Muscle of back (tissue), 11 donors: ENCODE measurements around the gene FEM1B. TPM values are rescaled to one million over a fixed set of nuclear protein-coding genes. Genes with fewer than 3 reads are reported as not detected.

Source experiments
- DNase-seq, 3 donors: peaks; one replicate each; pipeline versions ENCODE4 v3.0.0 to v3.0.0-alpha.2; 2013
- polyA plus RNA-seq, 10 donors: library from polyadenylated mRNA; unstranded; fragments of 120-200 nt; gene quantifications; one replicate each; pipeline ENCODE4 v1.2.1, GENCODE V29; 2013; ENCODE audit not compliant: insufficient read length in 10 of 10

FEM1B gene
- polyA plus RNA-seq, 10 donors, result 31.8 to 49.4 (median 38.8) TPM

GRCh38 chr15:68318931-68319909 is 41.7 kb downstream of the FEM1B start:
- DNase-seq, result no peak

DNA sequence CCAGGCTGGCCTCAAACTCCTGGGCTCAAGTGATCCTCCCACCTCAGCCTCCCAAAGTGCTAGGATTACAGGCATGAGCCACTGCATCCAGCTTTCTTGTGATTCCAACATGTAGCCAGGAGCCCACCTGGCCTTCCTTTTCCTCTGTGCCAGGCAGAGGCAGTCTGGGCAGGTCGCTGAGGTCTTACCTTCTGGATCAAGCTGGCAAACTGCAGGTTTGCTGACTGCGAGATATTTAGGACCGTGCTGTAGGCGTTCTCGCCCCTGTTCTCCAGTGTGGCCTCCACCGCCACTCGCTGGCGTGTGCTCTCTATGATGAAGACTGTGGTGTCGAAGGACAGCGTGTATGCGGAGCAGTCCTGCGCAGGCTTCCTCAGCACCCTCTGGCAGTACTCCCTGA is 42.5 kb downstream of the FEM1B start:
- DNase-seq, result no peak

GRCh38 chr15:68321229-68321628 is 43.7 kb downstream of the FEM1B start:
- DNase-seq, result no peak

GRCh38 chr15:68322796-68323195 is 45.3 kb downstream of the FEM1B start:
- no peak for DNase-seq

GRCh38 chr15:68325726-68326125 is 48.2 kb downstream of the FEM1B start:
- DNase-seq, result no peak

- no peak for DNase-seq
Measured at GRCh38 chr15:68326711-68327354, 49.3 kb downstream of the FEM1B start.

DNA sequence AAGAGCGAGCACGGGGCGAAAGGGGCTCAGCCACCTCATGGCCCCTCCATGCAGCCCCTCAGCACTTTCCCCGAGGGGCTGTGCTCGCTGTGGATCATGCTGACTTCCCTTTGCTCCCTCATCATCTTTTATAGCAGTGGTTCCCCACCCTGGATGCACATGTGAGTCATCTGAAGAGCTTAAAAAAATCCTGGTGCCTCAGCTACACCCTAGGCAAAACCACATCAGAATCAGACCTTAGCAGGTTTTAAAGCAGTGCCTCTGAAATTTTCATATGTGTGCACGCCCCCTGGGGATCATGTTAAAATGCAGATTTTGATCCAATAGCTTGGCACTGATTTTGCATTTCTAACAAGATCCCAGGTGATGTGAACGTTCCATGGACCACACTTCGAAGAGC is 50.9 kb downstream of the FEM1B start:
- no peak for DNase-seq

- no peak for DNase-seq
Measured at GRCh38 chr15:68328964-68329363, 51.4 kb downstream of the FEM1B start.

DNA sequence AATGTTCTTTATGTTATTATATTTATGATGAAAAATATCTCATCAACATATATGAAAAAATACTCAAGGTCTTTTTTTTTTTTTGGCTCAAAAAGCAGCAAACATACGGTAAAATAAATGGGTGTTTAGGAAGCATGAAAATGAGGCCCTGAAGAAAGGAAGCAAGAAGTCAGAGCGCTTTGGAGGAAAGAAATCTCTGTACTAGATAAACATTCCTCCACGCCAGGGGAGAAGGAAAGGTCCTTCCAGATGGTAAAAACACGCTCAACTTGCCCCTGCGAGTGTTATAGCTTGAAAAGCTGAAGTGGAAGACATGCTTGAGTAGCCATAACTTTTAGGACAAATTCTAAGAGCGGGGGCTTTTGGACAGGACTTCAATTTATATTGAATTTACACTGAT is 52.9 kb downstream of the FEM1B start:
- no peak for DNase-seq

- no peak for DNase-seq
Measured at GRCh38 chr15:68330901-68331300, 53.4 kb downstream of the FEM1B start.

GRCh38 chr15:68332266-68332665 is 54.7 kb downstream of the FEM1B start:
- DNase-seq, result no peak

GRCh38 chr15:68333775-68334470 is 56.4 kb downstream of the FEM1B start:
- peak in 1 of 3 donors; percentile 38 for DNase-seq

- DNase-seq, result peak in 1 of 3 donors; percentile 57
Measured at GRCh38 chr15:68334661-68335124, 57.1 kb downstream of the FEM1B start.

- no peak for DNase-seq
Measured at GRCh38 chr15:68335251-68335650, 57.7 kb downstream of the FEM1B start.

- no peak for DNase-seq
Measured at GRCh38 chr15:68335655-68336054, 58.1 kb downstream of the FEM1B start.

- DNase-seq, result no peak
Measured at GRCh38 chr15:68336516-68336915, 59.0 kb downstream of the FEM1B start.

- DNase-seq, result no peak
Measured at GRCh38 chr15:68337826-68338225, 60.3 kb downstream of the FEM1B start.

DNA sequence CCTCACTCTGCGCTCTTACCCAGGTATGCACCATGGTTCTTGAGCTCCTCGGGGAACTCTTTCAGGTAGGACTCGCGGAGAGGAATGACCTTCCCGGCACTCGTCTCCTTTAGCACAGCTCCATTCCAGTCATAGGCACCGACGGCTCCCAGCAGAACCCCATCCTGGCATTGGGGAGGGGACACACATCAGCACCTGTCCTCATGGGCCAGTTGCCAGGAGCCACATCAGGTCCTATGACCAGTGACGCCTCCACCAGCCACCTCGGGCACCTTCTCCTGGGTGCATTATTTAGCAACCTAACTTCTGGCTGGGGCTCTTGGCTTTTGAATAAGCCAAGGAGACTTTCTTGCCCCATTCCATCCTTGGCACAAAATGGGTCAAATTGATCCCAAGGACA is 61.9 kb downstream of the FEM1B start:
- no peak for DNase-seq

DNA sequence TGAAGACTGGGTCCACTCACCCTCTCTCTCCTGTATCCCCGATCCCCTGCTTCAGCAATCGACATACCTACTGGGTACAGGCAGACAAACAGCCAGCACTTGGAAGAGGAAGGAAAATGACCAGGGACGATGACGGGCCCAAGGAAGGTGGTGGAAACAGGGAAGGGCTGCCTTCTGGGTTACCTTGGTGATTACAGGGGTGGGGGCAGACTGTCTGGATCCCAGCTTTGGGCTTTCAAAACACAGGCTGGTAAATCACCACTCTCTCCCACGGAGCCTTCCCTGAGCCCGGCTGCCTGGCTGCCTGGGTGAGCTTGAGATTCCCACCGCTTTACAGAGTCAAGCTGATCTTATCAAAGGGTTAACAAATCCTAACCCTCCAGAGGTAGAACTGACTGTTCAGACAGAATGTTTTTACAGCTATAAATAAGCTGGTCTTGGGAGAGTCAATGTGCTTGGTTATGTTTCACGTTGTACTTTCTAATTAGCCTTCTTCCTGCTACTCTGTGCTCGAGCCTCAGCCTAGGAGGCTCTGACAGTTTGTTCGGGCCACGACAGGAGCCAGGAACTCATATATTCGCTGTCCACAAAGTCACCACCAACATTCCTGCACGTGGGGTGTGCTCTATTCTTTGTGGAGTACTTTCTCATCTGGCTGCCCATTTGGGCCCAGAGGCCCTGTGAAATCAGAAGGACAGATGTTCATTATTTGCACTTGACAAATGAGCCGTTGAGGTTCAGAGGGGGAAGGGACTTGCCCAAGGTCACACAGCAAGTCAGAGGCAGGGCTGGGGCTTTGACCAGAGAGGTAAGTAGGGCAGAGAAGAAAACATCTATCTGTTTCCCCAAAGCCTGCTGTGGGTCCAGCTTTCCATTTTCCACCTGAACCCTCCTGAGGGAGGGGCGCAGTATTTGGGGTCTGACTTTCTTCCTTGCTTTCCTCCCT is 63.5 kb downstream of the FEM1B start:
- DNase-seq, result no peak

DNA sequence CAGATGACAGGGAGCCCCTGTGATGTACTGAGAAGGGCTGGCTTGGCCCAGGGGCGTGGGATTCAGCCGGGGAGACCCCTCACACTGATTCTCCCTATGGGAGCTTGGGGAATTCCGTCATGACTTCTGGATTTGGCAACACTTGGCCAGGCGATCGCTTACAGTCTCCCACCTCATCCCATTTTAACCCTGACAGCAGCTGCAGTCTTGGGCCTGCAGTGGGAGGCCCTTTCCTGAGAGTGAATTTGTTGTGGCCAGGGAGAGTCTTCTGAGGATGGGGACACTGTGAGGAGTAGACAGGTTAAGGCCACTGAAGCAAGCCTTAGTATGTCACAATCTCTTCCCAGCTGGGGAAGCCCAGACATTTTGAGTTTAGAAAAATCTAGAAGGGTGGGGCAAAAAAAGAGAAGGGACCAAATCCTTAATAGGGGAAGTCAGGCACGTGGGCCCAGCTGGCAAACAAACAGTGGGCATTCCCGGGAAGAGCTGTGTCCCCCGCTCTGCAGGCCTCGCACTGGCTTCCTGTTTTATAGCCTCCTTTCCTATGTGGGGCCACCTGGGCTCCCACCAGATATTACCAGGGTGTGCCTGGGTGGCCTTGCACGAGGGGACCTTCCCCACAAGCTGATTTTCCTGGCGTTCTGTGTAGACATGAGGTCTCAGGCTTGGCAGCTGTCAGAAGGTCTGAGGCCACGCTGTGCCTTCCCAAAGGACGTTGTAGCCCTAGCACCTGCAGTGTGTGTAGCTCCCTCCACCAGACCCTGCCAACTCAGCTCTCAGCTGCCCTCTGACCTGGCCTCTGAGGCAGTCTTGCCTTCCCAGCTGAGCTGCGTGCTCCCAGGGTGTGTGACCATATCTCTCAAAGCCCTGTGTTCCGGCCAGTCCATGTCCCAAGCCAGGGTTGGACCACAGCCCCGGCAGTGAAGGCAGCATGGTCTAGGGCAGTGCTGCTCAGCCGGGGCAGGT is 64.5 kb downstream of the FEM1B start:
- DNase-seq, result peak in 1 of 3 donors; percentile 66
